Kidney (tissue), 14 donors: ENCODE data around the gene FOXL2. TPM values are rescaled to one million over a fixed set of nuclear protein-coding genes. Genes with fewer than 3 reads are reported as not detected.

Experiments used
- DNase-seq, 5 donors: peaks; one replicate each; pipeline ENCODE4 v3.0.0-alpha.2; 2013 to 2020
- FAIRE-seq: peaks from 2 replicates; lab custom pipeline; 2012; peaks lifted over from hg19 to GRCh38; lab: Jason Lieb, UNC
- H3K27ac ChIP-seq, 2 donors: one replicate each; pipeline ENCODE4 v1.7.0; 2013; ENCODE audit warnings: low read depth in 2 of 2, low read length in 2 of 2, inconsistent platforms in 1 of 2
- H3K27me3 ChIP-seq: one replicate; pipeline ENCODE4 v1.7.1; 2013; ENCODE audit warnings: low read length, inconsistent platforms; ENCODE audit not compliant: control insufficient read depth, insufficient read depth
- H3K36me3 ChIP-seq, 3 donors: one replicate each; pipeline versions ENCODE4 v1.7.0 to v1.7.1; 2013; ENCODE audit warnings: low read length in 3 of 3, control low read depth in 1 of 3, inconsistent platforms in 1 of 3; ENCODE audit not compliant: insufficient read depth in 3 of 3, control insufficient read depth in 2 of 3
- H3K4me1 ChIP-seq, 3 donors: one replicate each; pipeline versions ENCODE4 v1.7.0 to v1.7.1; 2013; ENCODE audit warnings: low read length in 3 of 3, inconsistent platforms in 1 of 3, low read depth in 1 of 3; ENCODE audit not compliant: control insufficient read depth in 2 of 3, insufficient read depth in 2 of 3
- H3K4me3 ChIP-seq, 3 donors: one replicate each; pipeline versions ENCODE4 v1.7.0 to v1.8.1; 2013; ENCODE audit warnings: low read length in 3 of 3, control low read depth in 1 of 3, inconsistent platforms in 1 of 3
- H3K9ac ChIP-seq, 3 donors: one replicate each; pipeline versions ENCODE4 v1.7.0 to v1.7.1; 2013; ENCODE audit warnings: low read length in 3 of 3, control low read depth in 1 of 3, inconsistent platforms in 1 of 3
- H3K9me3 ChIP-seq, 3 donors: one replicate each; pipeline versions ENCODE4 v1.7.0 to v1.7.1; 2013; ENCODE audit warnings: low read length in 3 of 3, control low read depth in 1 of 3, inconsistent platforms in 1 of 3; ENCODE audit not compliant: control insufficient read depth in 2 of 3, insufficient read depth in 1 of 3
- intact Hi-C: fragments of 100-400 bp; cut with DNase I; formaldehyde crosslinking; loops from one replicate; pipeline ENCODE4 v1.11.1; 2022
- polyA plus RNA-seq: library from polyadenylated mRNA; stranded (reverse); fragments of 350-450 nt; fragmentation: Illumina TruSeq; extraction: RNeasy Lipid Tissue Mini Kit (QIAGEN cat#74804); gene quantifications from one replicate; pipeline ENCODE4 v1.2.3, GENCODE V29; 2014; ENCODE audit warnings: low read depth, low replicate concordance; ENCODE audit not compliant: insufficient read depth
- total RNA-seq: library from RNA; stranded (reverse); fragmentation: NEBNext Ultra II Directional; extraction: Animal tissue kit (Norgen Biotek cat#: 25700); gene quantifications from one replicate; pipeline ENCODE4 v1.2.1, GENCODE V29; 2021
- TF ChIP-seq, protein P1 (sequence below): IDR thresholded peaks from 3 replicates; pipeline ENCODE4 v1.5.1; 2012; ENCODE audit warnings: mild to moderate bottlenecking, moderate library complexity, borderline replicate concordance; ENCODE audit not compliant: insufficient read depth; ENCODE audit errors: extremely low read depth
- donor health status: control.
- donor health status: control.
- donor health status: control.
- donor health status: control.
- donor health status: control.
- donor health status: DM: yes; HTN: yes; CAD: no.
- donor health status: Normal renal cell carcinoma (clear cell type).

The FOXL2 gene
- total and polyA plus RNA-seq, 2 donors from 2014 or later, result not detected

DNA sequence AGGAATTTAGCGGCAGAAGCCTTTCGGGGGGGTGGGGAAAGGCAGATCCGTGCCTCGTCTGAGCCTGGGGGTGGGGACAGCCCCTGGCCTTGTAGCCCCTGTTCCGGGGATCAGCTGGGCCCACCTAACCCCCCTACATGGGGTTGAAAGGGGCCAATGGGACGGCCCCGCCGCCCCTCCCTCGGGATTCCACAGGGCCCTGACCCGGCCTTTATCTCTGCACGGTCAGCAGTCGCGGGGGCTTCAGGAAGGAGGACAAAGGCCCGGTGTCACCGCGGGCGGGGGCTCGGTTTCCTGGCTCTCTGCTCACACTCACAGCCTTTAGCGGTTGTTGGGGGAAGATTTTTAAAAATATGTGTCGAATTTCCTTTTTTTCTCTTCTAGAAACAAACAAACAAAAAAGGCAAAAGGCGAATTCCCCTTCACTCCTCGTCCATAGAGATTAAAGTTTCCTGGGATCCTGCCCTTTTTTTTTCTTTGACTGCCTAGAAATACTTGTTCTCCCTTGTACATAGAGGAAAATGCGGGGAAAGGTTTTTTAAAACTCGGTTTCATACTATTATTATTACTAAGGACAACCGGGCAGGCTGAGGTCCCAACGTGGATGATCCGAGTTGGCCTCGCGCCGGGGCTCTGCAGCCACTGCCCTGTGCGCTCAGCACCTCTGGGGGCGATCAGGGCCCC lies 7.9 kb downstream of the FOXL2 start:
- TF ChIP-seq, protein P1, sequence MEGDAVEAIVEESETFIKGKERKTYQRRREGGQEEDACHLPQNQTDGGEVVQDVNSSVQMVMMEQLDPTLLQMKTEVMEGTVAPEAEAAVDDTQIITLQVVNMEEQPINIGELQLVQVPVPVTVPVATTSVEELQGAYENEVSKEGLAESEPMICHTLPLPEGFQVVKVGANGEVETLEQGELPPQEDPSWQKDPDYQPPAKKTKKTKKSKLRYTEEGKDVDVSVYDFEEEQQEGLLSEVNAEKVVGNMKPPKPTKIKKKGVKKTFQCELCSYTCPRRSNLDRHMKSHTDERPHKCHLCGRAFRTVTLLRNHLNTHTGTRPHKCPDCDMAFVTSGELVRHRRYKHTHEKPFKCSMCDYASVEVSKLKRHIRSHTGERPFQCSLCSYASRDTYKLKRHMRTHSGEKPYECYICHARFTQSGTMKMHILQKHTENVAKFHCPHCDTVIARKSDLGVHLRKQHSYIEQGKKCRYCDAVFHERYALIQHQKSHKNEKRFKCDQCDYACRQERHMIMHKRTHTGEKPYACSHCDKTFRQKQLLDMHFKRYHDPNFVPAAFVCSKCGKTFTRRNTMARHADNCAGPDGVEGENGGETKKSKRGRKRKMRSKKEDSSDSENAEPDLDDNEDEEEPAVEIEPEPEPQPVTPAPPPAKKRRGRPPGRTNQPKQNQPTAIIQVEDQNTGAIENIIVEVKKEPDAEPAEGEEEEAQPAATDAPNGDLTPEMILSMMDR, result no peak
- Histone ChIP-seq H3K4me3 (no peak overlapping the region), H3K9me3 (no peaks in the 10 kb centered on the region), H3K27me3 (peaks cover 73% of the 10 kb centered on the region), H3K9ac (no peak overlapping the region), H3K36me3 (no peaks in the 10 kb centered on the region), H3K4me1 (peaks cover 0 to 21% (median 0%) of the 10 kb centered on the region in 3 donors), H3K27ac (no peak overlapping the region)
- intact Hi-C loops, result loop anchor here (10.0 kb wide), 1 partner anchor 386 kb away; no protein-coding TSS in a partner anchor
- DNase-seq, result no peak
- FAIRE-seq, result no peak

DNA sequence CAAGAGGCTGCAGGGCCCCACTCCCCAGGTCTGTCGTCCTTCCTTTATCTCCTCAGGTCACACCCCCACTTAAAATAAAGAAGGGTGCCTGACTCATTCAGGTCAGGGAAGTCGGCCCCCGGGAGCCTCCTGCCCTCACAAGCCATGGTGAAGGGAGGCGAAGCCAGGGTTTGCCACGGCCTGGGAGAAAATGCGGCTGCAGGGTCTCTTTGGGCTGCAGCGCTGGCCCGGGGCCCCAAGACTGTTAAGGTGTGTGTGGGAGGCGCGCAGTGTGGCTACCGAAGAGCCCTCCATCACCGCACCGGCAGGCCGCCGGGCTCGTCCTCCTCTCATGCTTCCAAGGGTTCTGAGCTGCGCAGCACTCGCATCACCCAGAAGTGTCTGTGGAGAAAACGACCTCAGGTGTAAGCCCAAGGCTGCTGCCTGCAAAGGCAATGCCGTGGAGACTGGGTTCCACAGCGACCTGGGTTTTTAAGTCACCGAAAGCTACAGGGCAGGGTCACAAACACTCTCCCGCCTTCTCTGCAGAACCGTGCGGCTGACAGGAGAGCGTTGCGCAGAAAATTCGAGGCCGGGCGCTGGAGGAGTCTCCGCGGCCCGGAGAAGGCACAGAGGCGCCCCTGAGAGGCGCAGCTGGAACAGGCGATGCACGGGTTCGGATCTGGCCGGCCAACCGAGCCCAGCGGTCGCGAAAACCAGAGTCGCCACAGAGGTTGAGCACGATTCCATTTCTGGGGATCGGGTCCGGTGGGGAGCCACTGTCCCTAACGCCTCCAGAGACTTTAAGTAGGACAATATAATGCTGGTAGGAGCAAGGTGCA lies 8.7 kb downstream of the FOXL2 start:
- no peak overlapping the region for H3K27ac ChIP-seq
- H3K9me3 ChIP-seq, result no peaks in the 10 kb centered on the region
- TF ChIP-seq, protein P1, result no peak
- FAIRE-seq, result no peak
- no peaks in the 10 kb centered on the region for H3K36me3 ChIP-seq
- H3K27me3 ChIP-seq, result peaks cover 66% of the 10 kb centered on the region
- no peak overlapping the region for H3K4me3 ChIP-seq
- peak in 2 of 5 donors; percentile 25 to 28 for DNase-seq
- intact Hi-C loops, result loop anchor here (10.0 kb wide), 1 partner anchor 387 kb away; no protein-coding TSS in a partner anchor
- peaks cover 0 to 21% (median 0%) of the 10 kb centered on the region in 3 donors for H3K4me1 ChIP-seq
- H3K9ac ChIP-seq, result no peak overlapping the region

DNA sequence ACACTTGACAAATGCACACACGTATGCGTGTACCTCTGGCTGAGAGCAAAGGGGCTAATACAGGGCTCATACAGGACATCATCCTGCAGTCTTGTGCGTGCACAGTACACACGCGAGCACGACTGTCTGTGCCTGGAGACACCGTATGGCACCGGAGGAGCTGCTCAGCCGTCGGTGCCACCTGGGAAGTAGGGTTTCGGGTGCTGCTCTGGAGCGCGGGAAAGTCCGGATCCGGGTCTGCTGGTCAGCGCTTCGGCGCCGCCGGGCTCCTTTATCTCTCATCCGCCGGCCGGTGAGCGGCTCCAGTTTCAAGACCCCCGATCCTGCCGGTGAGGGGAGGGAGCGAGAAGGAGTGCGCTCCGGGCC lies 9.3 kb downstream of the FOXL2 start:
- Histone ChIP-seq H3K27ac (no peak overlapping the region), H3K9ac (no peak overlapping the region), H3K4me1 (peaks cover 0 to 21% (median 0%) of the 10 kb centered on the region in 3 donors), H3K9me3 (no peaks in the 10 kb centered on the region), H3K27me3 (peaks cover 61% of the 10 kb centered on the region), H3K4me3 (no peak overlapping the region), H3K36me3 (no peaks in the 10 kb centered on the region)
- peak in 2 of 5 donors; percentile 23 to 29 for DNase-seq
- intact Hi-C loops, result loop anchor here (10.0 kb wide), 1 partner anchor 387 kb away; no protein-coding TSS in a partner anchor
- no peak for FAIRE-seq
- TF ChIP-seq, protein P1, result no peak
